HepG2 (cell line): ENCODE results near the gene DCDC2. TPM values are rescaled to one million over a fixed set of nuclear protein-coding genes. Genes with fewer than 3 reads are reported as not detected.

Experiments
- ARHGAP35 ChIP-seq: sonication (generic); formaldehyde crosslinking; IDR thresholded peaks from 2 replicates; pipeline ENCODE4 v1.9.0; 2022; ENCODE audit warnings: mild to moderate bottlenecking, inconsistent platforms, moderate library complexity, missing genetic modification reagents, borderline replicate concordance
- BCL6 ChIP-seq: IDR thresholded peaks from 2 replicates; pipeline ENCODE4 v1.6.1; 2016; ENCODE audit warnings: missing genetic modification reagents, missing compliant biosample characterization
- CHD2 ChIP-seq: IDR thresholded peaks from 2 replicates; pipeline ENCODE4 v1.6.1; 2011; ENCODE audit warnings: low read depth, low read length, improper control_type of control experiment
- FOXK1 ChIP-seq: sonication (generic); formaldehyde crosslinking; IDR thresholded peaks from 2 replicates; pipeline ENCODE4 v1.4.0; 2020; ENCODE audit warnings: low read depth, missing genetic modification reagents, borderline replicate concordance
- ISX ChIP-seq: sonication (generic); formaldehyde crosslinking; conservative IDR thresholded peaks from 2 replicates; pipeline ENCODE4 v1.5.0; 2020; ENCODE audit warnings: missing genetic modification reagents
- KIAA2018 ChIP-seq: sonication (generic); formaldehyde crosslinking; IDR thresholded peaks from 2 replicates; pipeline ENCODE4 v1.5.0; 2020; ENCODE audit warnings: mild to moderate bottlenecking, missing genetic modification reagents, borderline replicate concordance
- MLXIP ChIP-seq: sonication (generic); formaldehyde crosslinking; IDR thresholded peaks from 2 replicates; pipeline ENCODE4 v1.9.0; 2021; ENCODE audit warnings: missing genetic modification reagents, borderline replicate concordance
- THAP11 ChIP-seq: IDR thresholded peaks from 2 replicates; pipeline ENCODE4 v1.6.1; 2016; ENCODE audit warnings: missing biosample characterization, missing genetic modification reagents
- ZNF18 ChIP-seq: sonication (generic); formaldehyde crosslinking; IDR thresholded peaks from 2 replicates; pipeline ENCODE4 v1.8.0; 2022; ENCODE audit warnings: mild to moderate bottlenecking, missing genetic modification reagents; ENCODE audit not compliant: insufficient replicate concordance
- ZNF558 ChIP-seq: sonication (generic); formaldehyde crosslinking; IDR thresholded peaks from 2 replicates; pipeline ENCODE4 v1.9.0; 2022; ENCODE audit warnings: mild to moderate bottlenecking, missing genetic modification reagents, borderline replicate concordance
- ZNF567 ChIP-seq: sonication (generic); formaldehyde crosslinking; IDR thresholded peaks from 2 replicates; pipeline ENCODE4 v1.8.1; 2023; ENCODE audit warnings: mild to moderate bottlenecking, missing genetic modification reagents, borderline replicate concordance
- polyA plus RNA-seq, 8 experiments: library from polyadenylated mRNA; depleted of rRNA in 3 of 8; stranded (reverse) in 7 of 8; unstranded in 1 of 8; fragments of >200 nt; fragmentation: Illumina TruSeq in 4 of 8; extraction: Trizol in 4 of 8; gene quantifications; 2 replicates each; pipeline versions ENCODE4 v1.2.1 to v1.2.3, GENCODE V29; 2011 to 2016; ENCODE audit warnings: low read depth in 4 of 8, missing spikeins in 1 of 8, mixed read lengths in 1 of 8; ENCODE audit not compliant: insufficient read depth in 1 of 8
- total RNA-seq, 5 experiments: library from RNA; depleted of rRNA; stranded (reverse); fragments of >200 nt; fragmentation: Illumina TruSeq; extraction: Trizol; gene quantifications; 2 replicates each; pipeline ENCODE4 v1.2.3, GENCODE V29; 2016; ENCODE audit warnings: low read depth in 1 of 5
- TF ChIP-seq, protein P1 (sequence below): sonication (generic); formaldehyde crosslinking; IDR thresholded peaks from 2 replicates; pipeline ENCODE4 v1.4.0; 2020; ENCODE audit warnings: missing genetic modification reagents, borderline replicate concordance

The DCDC2 gene
- total and polyA plus RNA-seq, 2 of the 13 experiments (the other 11 are each of a cell fraction or from before 2014, with no cell fraction given), result 9.0 to 36.2 TPM

- TF ChIP-seq ZNF567 (CRISPR knock-in tag) (0 out of 2 replicates have a peak, but pooled peaks have one; percentile 57), THAP11 (CRISPR knock-in tag) (peak; percentile 71), ARHGAP35 (CRISPR knock-in tag) (peak; percentile 70; the same call in 1 of the 2 replicates), KIAA2018 (CRISPR knock-in tag) (no peak), ZNF558 (CRISPR knock-in tag) (no peak), MLXIP (CRISPR knock-in tag) (peak; percentile 83; the same call in 1 of the 2 replicates), BCL6 (peak; percentile 74), ISX (peak; percentile 95; the same call in 1 of the 2 replicates), FOXK1 (CRISPR knock-in tag) (peak; percentile 68; the same call in 1 of the 2 replicates), CHD2 (no peak), ZNF18 (CRISPR knock-in tag) (peak; percentile 52)
- TF ChIP-seq, protein P1, sequence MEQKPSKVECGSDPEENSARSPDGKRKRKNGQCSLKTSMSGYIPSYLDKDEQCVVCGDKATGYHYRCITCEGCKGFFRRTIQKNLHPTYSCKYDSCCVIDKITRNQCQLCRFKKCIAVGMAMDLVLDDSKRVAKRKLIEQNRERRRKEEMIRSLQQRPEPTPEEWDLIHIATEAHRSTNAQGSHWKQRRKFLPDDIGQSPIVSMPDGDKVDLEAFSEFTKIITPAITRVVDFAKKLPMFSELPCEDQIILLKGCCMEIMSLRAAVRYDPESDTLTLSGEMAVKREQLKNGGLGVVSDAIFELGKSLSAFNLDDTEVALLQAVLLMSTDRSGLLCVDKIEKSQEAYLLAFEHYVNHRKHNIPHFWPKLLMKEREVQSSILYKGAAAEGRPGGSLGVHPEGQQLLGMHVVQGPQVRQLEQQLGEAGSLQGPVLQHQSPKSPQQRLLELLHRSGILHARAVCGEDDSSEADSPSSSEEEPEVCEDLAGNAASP (CRISPR knock-in tag), result peak; percentile 89; the same call in 1 of the 2 replicates
These were observed 231.2 kb downstream of the DCDC2 start (continued) for GRCh38 chr6:24126586-24127192.
